GM21529 (cell line): ENCODE results near the gene ZDHHC24.
"Not testable (repeated sequence)": the region's sequence is repeated elsewhere in the genome, so short reads cannot be mapped to it uniquely, and the experiment has no call there.

Experiments used
- ATAC-seq: cut with Tn5 transposase; IDR thresholded peaks from one replicate; pipeline ENCODE4 v1.9.1; 2021; ENCODE audit not compliant: unreplicated experiment

Gene ZDHHC24

GRCh38 chr11:66546368-66546965 lies 619 bp upstream of the ZDHHC24 start, which contains the start of gene ACTN3:
Gene ACTN3, plus strand, starts transcription at chr11:66546903. Its CDS starts 35 bp downstream, at chr11:66546938.
- ATAC-seq, result no peak

- not testable (repeated sequence) for ATAC-seq
These were observed 896 bp downstream of the ZDHHC24 start for GRCh38 chr11:66544952-66545351.

GRCh38 chr11:66543263-66544107 lies 2.4 kb downstream of the ZDHHC24 start:
- ATAC-seq, result peak; percentile 30

- ATAC-seq, result no peak
These were observed 3.5 kb downstream of the ZDHHC24 start for GRCh38 chr11:66542362-66542761.

- ATAC-seq, result no peak
These were observed 4.0 kb downstream of the ZDHHC24 start for GRCh38 chr11:66541892-66542291.

- not testable (repeated sequence) for ATAC-seq
These were observed 5.2 kb downstream of the ZDHHC24 start for GRCh38 chr11:66540598-66540997.

- no peak for ATAC-seq
These were observed 6.0 kb downstream of the ZDHHC24 start for GRCh38 chr11:66539870-66540213.

- ATAC-seq, result no peak
These were observed 6.5 kb downstream of the ZDHHC24 start for GRCh38 chr11:66539170-66539869.

GRCh38 chr11:66532784-66533183 lies 13.1 kb downstream of the ZDHHC24 start:
- no peak for ATAC-seq

GRCh38 chr11:66531841-66532240 lies 14.0 kb downstream of the ZDHHC24 start:
- no peak for ATAC-seq

GRCh38 chr11:66530927-66531709 lies 14.7 kb downstream of the ZDHHC24 start:
- ATAC-seq, result no peak

GRCh38 chr11:66529655-66530054 lies 16.2 kb downstream of the ZDHHC24 start:
- ATAC-seq, result no peak

- no peak for ATAC-seq
These were observed 16.8 kb downstream of the ZDHHC24 start for GRCh38 chr11:66529069-66529468.

- ATAC-seq, result no peak
These were observed 21.4 kb downstream of the ZDHHC24 start for GRCh38 chr11:66524304-66525040.

- no peak for ATAC-seq
These were observed 22.2 kb downstream of the ZDHHC24 start for GRCh38 chr11:66523611-66524010.

- no peak for ATAC-seq
These were observed 34.9 kb downstream of the ZDHHC24 start for GRCh38 chr11:66510990-66511339.

GRCh38 chr11:66510271-66510989 lies 35.4 kb downstream of the ZDHHC24 start, which contains the start of gene BBS1:
Gene BBS1, plus strand, starts transcription at chr11:66510635. Its CDS starts 25 bp downstream, at chr11:66510660.
- peak; percentile 85 for ATAC-seq

GRCh38 chr11:66509131-66509561 lies 36.7 kb downstream of the ZDHHC24 start:
- no peak for ATAC-seq

- ATAC-seq, result no peak
These were observed 40.5 kb downstream of the ZDHHC24 start for GRCh38 chr11:66505276-66505816.
